Testis (tissue), 2 donors: ENCODE measurements around the gene MRPS7.

Experiments
- CTCF ChIP-seq, 3 experiments: fragments of 450-650 bp in 2 of 3; fragments of 200-600 bp in 1 of 3; sonication (generic) in 1 of 3; IDR thresholded peaks; one replicate each; pipeline ENCODE4 v1.5.1; 2016 to 2019; ENCODE audit warnings: antibody characterized with exemption in 3 of 3, mild to moderate bottlenecking in 2 of 3, moderate library complexity in 1 of 3
- POLR2A ChIP-seq: fragments of 450-650 bp; IDR thresholded peaks from one replicate; pipeline ENCODE4 v1.6.1; 2017; ENCODE audit warnings: antibody characterized with exemption, mild to moderate bottlenecking, moderate library complexity

GRCh38 chr17:75219815-75220214 lies 41.9 kb upstream of the MRPS7 start:
- TF ChIP-seq CTCF (IDR thresholded peaks at IDR 0.05) (no peak), POLR2A (no peak)
